CD4-positive, alpha-beta T cell treated with Interleukin-12 subunit alpha and Interleukin-12 subunit beta, for 1 hour (primary cell): Measurements from ENCODE around the gene PXMP4.

Experiments used
- DNase-seq: peaks from one replicate; pipeline ENCODE4 v3.0.0-alpha.2; 2020

The PXMP4 gene

DNA sequence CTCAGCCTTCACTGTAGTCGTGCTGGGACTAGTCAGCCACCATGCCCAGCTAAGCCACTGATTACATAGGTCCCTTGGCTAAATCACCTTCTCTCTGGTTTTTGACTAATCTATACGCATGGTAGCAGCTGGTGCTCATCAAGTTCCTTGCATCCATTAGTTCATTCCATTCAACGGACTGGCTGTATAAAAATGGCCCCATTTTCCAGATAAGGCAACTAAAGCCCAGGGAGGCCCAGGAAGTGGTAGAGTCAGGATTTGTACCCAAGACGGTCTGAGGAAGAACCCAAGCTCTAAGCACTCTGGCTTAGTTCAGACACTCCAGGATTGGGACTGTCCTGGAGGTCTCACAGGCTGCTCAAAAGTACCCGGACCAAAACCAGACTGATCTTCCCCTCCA, 38.8 kb downstream of the PXMP4 start:
- DNase-seq = no peak

DNA sequence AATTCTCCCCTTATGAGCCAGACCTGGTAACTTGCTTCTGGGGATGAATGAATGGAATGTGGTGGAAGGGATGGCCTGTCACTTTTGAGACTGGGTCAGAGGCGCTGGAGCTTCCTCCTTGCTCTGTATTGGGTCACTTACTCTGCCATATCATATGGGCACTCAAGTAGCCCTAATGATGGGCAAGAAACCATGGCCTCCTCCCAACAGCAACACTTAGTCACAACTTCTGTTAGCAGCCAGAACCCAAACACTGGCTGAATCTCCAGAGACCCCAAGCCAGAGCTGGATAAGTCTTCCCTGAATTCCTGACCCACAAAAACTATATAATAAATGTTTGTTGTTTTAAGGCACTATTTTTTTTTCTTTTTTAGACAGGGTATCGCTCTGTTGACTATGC, 39.4 kb downstream of the PXMP4 start:
- no peak for DNase-seq

DNA sequence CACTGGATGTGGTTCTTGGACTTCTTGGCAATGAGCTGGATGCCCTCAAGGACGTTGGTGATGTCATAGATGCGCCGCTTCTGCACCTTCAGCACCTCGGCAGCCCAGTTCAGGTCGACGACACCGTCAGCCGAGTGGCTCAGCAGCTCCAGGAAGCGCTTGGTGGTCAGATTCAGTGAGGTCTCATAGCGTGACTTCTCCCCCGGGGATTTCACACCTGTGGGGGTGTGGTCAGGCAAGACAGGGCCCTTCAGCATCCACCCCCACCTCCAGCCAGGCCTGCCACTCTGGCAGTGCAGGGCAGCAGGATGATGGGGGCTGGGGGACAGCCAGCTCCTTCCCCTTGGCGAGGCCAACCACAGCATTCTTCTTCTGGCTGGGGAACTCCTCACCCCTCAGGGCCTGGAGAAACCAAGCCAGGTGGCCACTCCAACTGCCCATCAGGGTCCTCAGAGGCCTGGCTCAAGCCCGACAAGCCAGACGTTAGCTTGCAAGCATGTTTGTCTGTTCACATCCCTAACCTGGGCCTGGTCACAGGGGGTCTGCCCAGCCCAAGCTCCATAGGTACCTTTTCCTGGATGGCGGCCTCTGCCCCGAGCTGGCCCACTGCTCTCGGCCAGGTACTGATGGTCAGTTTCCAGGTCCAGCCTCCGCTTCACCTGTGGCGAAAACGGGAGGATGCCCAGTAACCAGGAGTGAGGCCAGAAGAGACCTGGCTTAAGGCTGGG, 40.2 kb downstream of the PXMP4 start:
- DNase-seq = peak; percentile 67

DNA sequence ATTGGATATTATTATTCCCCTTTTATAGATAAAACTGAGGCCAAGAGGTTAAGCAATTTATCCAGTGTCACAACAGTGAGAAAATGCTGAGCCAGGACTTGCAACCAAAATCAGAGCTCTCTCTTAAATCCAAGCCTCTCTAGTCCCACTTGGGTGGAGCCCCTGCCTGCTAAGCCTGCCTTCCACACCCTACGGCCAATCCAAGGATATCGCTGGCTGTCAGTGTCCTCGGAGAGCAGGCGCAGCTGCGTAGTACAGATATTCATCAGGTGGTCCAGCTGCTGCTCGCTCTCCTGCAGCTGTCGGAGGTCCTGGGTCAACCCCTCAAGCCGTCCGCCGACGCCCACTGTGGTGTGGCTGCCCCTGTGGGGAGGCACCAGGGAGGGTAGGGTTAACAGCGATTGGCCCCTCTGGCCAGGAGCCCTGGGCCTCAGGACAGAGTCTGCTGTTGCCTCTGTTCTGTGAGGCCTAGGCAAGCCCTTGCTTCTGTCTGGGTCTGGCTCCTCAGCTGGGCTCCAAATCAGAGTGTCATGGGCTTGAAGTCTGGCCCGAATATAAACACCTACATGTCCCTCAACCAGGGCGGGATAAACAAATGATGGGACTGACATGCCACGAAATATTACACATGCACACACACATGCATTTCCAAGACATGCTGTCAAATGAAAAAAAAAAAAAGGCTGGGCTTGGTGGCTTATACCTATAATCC, 42.0 kb downstream of the PXMP4 start:
- DNase-seq = no peak

DNA sequence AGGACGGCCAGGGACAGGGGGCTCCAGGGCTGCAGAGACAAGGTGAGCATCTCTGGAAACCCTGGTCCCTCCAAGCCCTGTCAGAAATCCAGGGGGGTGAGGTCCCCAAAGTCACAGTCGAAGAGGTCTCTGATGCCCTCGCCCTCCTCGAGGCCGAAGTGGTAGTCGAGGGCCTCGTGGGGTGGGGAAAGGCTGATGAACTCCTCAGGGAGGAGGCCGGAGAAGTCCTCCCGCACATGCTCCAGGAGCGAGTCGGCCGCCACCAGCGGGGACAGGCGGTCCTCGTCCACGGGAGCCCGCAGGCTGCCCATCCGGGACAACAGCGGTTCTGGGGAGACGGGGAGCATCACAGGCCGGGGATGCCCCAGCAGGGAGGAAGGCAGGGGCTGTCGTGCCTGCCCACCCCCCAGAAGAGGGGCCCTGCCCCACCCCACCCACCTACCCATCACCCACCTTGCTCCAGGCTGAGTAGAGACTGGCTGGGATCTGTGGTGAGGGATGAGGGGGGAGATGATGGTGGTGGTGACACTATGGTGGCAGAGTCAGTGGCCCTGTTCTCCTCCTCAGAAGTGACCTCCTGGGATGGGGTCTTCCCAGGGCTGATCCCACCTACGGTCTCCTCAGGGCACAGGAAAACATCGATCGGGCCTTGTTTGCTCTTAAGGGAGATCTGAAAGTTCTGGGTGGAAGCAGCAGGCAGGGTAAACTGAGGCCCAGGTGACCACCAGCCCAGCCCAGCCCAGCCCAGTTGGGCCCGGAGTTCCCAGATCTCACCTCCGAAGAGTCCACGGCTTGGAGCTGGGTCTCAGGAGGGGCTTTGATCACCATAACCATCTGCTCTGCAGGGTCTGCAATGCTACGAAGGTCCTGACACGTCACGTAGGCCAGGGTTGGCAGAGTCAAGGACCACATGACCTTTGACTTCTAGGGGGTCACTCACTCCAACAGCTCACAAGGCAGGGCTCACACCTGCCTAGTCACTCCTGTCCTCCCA, 43.2 kb downstream of the PXMP4 start:
- DNase-seq = no peak

DNA sequence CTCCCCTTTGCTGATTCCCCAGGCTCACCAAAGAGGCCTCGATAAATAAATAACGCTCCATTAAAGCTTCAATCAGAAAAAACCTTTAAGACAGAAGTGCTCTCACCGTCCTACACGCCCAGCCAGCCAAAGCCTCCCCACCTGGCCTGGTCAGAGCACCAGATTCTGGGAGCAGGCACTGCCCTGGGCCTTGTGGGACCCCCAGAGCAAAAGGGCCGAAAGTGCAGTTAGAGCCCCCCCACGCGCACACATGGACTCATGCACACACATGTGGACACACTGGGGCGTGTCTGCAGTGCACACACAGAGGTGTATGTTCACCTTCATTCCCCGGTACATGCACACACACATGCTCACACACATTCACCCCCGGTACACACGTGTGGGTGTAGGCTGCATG, 44.0 kb downstream of the PXMP4 start:
- no peak for DNase-seq

DNA sequence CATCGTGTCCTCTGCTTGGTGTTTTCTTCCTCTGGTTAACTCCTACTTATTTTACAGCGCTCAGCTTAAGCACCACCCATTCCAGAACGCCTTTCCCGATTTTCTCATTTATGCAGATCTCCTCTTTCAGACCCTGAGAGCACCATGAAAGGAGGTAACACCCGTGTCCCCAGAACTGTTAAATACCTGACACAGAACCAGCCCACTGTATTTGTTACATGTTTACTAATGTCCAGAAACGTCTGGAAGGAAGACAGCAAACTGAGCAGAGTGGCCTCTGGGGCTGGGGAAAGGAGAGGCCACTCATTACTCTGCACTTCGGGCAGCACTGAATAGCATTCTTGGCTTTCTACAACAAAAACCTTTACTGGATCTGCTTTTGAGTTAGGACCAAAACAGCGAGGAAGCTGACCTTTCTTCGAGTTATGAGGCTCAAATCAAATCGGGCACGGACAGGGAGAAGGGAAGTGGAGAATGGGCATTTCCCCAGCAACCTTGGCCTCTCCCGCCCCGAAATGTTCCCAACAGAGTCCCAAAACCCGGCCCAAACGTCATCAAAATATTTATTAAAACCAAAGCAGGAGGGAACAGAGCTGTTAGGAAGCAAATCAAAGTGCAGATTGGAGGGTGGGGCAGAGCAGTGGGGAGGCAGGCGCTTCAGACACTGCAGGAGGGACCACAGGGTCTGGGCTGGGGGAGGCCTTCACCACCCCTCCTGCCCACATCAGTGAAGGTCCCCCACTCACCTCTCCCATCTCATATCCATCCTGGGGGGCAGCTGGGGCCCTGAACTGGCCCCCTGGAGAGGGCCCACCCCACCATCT, 44.8 kb downstream of the PXMP4 start:
- DNase-seq = no peak

DNA sequence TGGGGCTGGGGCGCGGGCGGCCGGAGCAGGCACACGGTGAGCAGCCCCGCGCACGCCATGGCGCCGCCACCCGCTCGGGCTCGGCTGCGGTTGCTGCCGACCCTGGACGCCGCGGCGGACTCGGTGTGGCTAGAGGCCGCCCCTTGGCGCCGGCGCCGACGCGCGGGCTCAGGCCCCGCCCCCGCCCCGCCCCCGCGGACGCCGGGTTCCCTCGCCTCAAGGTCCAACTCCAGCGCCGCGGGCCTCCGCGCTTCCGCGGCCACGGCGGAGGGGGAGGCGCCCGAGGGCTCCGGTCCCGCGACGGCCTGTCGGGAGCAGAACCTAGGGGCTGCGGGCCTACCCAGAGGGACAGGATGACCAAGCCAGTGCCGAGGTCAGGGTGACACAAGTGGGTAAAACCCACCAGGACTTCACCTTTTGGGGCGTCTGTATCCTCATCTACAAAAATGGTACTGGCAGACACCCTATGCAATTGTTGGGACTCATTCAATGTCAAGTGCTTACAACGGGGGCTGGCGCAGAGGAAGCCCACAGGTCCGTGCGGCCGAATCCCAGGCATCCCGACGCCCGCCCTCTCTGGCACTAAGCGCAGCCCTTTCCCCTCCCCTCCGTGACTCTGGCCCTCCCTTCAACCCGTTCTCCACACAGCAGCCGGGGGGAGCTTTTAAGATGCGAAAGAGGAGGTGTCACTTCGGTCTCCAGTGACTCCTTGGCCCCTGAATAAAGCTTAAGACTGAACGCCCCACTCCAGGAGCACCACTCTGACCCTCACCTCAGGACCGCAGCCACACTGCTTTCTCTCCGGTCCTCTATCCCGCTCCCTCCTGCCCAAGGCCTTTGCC, 45.6 kb downstream of the PXMP4 start, which contains the start of gene NECAB3:
Gene NECAB3, minus strand, starts transcription at position 135 of the 842 bp plus-strand sequence. Its CDS starts 76 bp downstream, at position 59.
- peak; percentile 72 for DNase-seq

DNA sequence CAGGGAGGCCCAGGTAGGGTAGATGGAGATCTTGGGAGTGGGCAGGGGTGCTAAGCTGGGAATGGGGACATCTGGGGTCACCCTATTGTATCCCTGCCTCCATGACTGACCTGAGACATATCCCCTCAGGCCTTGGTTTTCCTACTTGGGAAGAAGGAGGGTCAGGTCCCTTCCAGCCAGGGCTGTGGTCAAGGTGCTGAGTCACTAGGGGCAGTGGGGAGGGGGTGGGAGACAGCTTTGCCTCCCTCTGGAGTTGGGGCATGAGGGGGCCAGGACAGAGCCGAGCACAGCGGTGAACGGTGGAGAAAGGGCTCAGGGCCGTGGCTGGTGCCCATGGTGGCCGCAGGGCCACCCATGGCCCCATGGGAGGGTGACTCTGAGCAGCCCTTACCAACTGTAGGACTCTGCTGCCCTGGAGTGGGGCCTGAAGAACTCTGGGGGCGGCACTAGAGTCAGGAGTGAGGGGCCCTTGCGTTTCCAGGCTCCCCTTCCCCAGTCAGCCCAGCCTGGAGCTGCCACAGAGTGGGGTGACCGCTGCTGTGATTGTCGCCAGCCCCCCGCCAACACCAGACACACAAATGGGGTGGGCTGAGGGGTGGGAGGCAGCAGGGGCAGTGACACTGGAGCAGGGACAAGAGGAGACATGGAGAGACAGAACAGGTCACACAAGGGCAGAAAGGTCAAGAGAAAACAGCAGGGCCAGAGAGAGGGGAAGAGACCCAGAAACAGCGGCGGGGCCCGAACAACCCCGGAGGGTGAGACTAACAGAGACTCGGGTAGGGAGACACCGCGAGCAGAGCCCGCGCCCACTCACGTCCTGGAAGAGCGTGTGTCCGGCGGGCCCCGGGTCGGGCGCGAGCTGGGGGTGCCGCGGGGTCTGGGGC, 46.5 kb downstream of the PXMP4 start:
- DNase-seq = peak; percentile 15

DNA sequence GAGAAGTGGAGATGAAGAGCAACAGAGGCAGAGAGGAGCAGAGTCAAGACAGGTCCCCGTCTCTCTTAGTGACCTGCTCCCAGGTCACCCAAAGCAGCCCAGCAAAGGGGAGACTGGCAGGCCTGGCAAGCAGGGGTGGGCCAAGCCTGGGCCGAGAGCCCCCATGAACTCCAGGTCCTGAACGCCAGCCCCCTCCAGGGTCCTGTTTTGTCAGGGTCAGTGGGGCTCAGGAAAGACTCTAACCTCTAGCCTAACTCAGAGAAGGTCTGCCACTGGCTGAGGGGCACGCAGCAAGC, 47.0 kb downstream of the PXMP4 start:
- no peak for DNase-seq

DNA sequence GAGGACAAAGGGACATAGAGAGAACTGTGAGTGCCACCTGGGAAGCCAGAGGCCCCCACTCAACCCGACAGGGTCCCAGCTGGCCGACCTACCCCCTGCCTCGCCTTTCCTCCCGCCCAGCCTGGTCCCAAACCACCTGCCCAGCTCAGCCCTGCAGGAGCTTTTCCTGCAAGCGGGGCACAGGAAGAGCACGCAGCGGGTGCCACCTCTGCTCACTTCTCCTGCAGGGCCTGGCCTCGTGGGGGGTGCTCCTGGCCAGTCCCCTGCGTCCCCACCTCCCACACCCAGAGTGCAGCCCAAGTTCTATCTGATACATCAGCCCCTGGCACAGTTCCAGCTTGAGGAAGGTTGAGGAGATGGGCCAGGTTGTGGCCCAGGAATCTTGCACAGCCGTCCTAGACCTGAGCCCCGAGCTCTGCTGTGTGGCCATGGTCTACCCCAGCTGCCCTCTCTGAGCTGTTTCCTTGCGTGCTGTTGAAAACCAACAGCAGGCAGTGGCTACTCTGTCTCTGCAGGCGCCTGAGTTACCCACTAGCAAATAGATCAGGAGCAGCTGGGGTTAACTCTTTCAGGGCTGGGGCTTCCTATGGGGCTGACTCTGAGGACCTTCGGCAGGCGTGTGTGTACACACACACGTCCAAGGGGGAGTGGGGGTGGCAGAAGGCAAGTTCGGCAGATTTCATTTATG, 47.5 kb downstream of the PXMP4 start:
- DNase-seq = no peak

DNA sequence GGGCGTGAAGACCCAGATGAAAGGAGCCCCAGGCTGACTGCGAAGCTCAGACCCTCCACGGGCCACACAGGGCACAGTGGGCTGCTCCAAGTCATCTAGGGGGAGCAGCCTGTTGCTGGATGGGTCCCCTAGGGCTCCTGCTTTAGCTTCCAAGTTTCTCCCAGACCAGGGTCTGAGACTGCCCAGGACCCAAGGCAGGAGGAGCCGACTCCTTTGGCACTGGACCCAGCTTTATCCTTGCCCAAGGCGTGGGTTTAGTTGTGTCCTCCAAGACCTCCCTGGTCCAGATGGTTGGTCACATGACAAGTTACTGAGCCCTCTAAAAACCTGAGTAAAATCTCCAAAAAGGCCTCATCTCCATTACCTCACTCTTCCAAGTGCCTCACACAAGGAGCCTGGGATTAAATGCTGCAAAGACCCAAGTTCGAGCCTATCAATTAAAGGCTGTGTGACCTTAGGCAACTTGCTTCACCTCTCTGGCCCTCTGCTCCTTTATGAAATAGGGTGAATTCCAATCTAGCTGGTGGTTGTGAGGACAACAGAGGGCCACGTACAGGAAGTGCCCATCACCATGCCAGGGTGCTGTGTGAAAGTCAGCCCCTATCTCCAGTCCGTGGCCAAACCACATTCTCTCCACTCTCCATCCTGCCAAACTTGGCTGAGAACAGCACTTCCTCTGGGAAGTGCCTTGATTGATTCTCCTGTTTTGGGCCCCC, 48.4 kb downstream of the PXMP4 start:
- DNase-seq = no peak

DNA sequence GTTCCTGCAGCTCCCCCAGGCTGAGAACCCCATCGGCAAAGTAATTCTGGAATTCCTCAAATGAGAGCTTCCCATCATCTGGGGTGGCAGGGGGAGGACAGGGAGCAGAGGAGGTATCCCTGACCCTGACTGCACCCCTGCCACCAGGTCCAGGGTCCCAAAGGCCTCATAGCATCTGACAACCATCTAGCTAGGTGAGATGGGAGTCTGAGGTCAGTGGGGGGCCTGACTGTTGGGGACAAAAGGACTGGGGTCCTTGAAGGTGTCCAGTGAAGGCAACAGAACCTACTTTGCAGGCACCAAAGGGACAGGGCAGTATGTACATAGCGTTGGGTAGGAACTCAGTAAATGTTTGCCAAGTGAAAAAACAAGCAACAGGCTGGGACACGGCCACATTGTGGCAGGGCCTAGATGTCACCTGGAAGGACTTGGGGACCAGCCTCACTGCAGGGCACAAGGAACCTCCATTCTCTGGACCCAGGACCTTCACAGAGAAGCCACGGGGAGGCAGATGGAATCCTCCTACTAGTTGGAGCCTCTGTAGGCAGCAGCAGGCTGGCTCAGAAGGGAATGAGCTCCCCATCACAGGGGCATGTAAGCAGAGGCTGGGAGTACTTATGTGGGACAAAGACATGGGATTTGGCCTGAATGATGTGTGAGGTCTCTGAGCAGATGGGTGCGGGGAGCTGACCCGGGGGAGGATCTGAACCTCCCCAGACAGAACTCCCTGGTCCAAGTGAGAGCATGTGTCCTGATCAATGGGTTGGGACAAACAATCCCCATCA, 49.2 kb downstream of the PXMP4 start:
- no peak for DNase-seq

DNA sequence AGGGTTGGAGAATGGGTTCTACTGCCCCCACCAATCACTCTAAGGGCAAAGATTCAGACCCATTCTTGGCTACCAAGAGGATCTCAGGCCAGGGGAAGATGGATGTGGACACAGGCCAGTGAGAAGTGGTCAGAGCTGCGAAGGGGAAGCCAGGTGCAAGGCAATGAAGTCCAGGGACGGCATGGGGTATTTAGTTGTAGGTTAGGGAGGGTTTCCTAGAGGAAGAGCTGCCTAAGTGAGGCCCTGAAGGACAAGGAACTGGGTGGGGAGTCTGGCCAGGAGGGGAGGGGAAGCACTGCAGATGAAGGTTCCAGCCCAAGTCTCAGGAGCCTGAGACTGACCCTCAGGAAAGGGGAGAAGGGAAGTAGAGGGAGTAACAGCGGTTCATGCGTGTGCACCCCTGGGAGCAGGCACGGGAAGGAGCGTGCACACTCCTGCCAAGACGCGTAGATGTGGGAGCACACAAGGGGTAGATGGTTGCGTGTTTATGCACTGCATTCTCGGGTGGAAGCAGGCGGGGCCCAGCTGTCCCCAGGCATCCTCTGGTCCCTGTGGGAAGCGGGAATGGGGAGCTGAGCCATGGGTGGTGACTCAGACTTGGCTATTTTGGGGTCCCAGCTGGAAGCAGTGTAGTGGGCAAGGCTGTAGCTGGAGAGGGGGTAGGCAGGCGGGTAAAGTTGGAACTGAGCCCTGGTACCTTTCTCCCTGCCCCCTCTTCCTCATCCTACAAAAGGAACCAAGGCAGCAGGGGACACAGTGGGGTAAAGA, 50.1 kb downstream of the PXMP4 start:
- no peak for DNase-seq

DNA sequence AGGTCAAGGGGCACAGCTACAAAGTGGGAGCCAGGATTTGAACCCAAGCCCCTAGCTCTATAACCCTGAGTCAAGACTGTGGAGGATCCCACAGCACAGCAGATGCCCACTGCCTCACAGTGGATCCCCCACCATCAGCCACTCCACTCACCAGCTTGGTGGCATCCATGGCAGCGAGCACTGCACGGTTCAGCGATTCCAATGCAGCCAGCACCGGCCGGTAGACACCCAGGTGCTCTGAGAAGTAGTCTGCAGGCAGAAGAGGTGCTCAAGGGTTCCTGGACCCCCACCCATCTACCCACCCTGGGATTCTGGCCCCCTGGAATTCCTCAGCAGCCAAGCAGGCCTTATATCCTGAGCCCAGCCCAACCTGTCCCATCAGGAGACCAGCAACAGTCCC, 50.9 kb downstream of the PXMP4 start:
- DNase-seq = no peak

DNA sequence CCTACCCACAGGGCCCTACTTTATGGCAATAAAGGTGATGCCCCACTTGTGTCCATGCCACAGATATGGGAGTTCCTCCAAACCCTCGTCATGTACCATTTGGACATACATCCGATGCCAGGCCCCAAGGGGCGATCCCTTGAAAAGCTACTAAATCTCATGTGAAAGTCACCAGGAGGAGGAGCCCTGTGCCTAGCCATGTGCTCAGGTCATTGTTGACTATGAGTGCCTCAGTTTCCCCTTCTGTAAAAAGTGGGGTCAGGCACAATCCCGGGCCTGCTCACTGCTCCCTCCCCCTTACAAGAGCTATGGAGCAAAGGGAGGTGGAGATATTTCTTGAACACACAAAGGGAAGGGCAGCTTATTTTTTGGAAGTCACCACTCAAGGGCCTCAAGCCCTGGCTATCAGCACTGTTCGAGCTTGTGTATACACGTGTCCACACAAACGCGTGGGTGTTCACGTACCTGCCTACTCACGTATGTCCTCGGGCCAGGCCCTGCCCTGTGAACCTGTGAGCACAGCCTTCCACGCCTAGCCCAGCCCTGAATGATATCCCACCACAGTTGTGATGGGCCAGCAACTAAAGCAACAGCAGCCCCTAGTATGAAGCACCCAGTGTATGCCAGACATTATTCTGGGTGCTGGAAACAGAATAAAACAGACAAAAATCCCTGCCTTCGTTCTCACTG, 51.5 kb downstream of the PXMP4 start:
- no peak for DNase-seq
